ENCODE data around the gene SAP30L. TPM values are rescaled to one million over a fixed set of nuclear protein-coding genes. Genes with fewer than 3 reads are reported as not detected.

Gene SAP30L
- total RNA-seq, 1 experiment from 2014 or later, result 22.4 TPM

DNA sequence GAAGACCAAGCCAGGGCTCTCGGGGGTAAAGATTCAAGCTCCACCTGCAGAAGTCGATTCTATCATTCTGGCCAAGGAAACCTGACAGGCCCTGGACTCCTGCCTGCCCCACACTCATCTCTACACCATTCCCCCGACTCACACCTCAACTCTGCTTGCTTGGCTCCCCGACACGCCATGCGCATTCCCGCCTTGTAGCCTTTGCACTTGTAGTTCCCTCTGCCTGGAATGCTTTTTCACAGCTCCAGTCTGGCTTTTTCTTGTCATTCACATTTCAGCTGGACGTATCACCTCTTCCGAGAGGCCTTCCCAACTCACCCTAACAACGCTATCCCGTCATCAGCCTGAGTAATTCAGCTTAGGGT, 60.9 kb downstream of the SAP30L start:
- DNase-seq (ENCODE audit: low spot score), result no peak

DNA sequence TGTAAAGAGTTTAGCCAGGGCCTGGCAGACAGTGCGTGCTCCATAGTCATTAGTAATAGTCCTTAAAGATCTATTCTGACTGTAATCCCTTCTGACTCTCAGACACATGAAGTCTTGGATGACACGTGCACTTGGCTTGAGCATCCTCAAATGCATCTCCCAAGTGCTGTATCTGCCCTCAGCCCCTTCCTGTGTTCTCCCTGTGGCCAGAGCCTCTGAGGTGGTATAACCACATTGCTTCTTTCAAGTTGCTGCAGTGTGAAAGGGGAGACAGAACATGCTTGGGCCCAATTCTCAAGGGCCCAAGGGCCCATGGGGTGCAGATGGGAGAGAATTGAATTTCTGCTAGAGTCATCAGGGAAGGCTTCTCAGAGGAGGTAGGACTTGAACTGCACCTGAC, 62.3 kb downstream of the SAP30L start:
- no peak for DNase-seq (ENCODE audit: low spot score)

DNA sequence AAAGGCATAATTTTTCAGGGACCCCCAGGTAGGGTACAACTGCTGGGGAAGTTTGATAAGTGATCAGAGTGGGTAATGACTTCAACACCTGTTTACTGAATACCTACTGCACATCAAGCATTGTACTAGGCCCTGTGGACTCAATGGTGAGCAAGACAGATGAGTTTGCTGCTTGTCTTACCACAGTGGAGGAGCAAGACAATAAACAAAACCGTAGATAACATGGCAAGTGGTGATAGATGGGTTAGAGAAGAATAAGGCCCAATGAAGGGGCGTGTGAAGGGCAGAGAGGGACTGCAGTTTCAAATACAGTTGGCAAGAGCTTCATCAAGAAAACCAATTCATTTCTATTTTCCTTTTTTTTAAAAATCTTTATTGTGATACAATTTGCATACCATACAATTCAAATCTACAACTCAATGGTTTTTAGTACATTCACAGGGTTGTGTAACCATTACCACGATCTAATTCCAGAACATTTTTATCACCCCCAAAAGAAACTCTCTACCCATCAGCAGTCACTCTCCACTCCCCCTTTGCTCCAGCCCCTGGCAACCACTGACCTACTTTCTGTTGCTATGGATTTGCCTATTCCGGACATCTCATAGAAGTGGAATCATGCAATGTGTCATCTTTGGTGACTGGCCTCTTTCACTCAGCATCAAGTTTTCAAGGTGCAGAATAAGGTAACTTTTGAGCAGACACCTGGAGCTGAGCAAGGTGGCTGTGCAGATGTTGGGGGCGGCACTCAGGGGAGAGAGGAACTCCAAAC, 64.2 kb downstream of the SAP30L start:
- no peak for DNase-seq (ENCODE audit: low spot score)

Other genes with a start within 250 kb of the SAP30L start
- gene HAND1, start 32.2 kb downstream of the SAP30L start, total RNA-seq (2014; rRNA removed; shearing (Covaris generic)), result not detected in 2 replicates

Data from A172 (cell line).